Hepatocyte (in vitro differentiated cells): ENCODE measurements around the gene TMEM238L. TPM values are rescaled to one million over a fixed set of nuclear protein-coding genes. Genes with fewer than 3 reads are reported as not detected.

Experiments used
- DNase-seq: peaks from one replicate; pipeline ENCODE4 v3.0.0-alpha.2; 2016; ENCODE audit warnings: low spot score
- H2AFZ ChIP-seq: fragments of 200-600 bp; sonication (generic); 2 replicates; pipeline ENCODE4 v1.6.0; 2016; ENCODE audit warnings: antibody characterized with exemption, mild to moderate bottlenecking
- H3K27ac ChIP-seq: fragments of 200-600 bp; sonication (generic); 2 replicates; pipeline ENCODE4 v1.5.1; 2016; ENCODE audit warnings: mild to moderate bottlenecking
- H3K27me3 ChIP-seq: fragments of 200-600 bp; sonication (generic); 2 replicates; pipeline ENCODE4 v1.6.1; 2016
- H3K36me3 ChIP-seq: fragments of 200-600 bp; sonication (generic); replicated peaks from 2 replicates; pipeline ENCODE4 v1.5.1; 2016; ENCODE audit warnings: low read depth; ENCODE audit not compliant: insufficient read depth
- H3K4me1 ChIP-seq: fragments of 200-600 bp; sonication (generic); 2 replicates; pipeline ENCODE4 v1.5.1; 2016; ENCODE audit warnings: mild to moderate bottlenecking, moderate library complexity; ENCODE audit not compliant: insufficient read depth
- H3K4me2 ChIP-seq: fragments of 200-600 bp; sonication (generic); 2 replicates; pipeline ENCODE4 v1.6.0; 2016
- H3K4me3 ChIP-seq: fragments of 200-600 bp; sonication (generic); 2 replicates; pipeline ENCODE4 v1.5.1; 2016; ENCODE audit warnings: mild to moderate bottlenecking
- H3K79me2 ChIP-seq: fragments of 200-600 bp; sonication (generic); 2 replicates; pipeline ENCODE4 v1.6.0; 2017; ENCODE audit warnings: mild to moderate bottlenecking
- H3K9me2 ChIP-seq: fragments of 200-600 bp; sonication (generic); replicated peaks from 2 replicates; pipeline ENCODE4 v1.6.0; 2017; ENCODE audit warnings: mild to moderate bottlenecking; ENCODE audit not compliant: insufficient read depth
- H3K9me3 ChIP-seq: fragments of 200-600 bp; sonication (generic); 2 replicates; pipeline ENCODE4 v1.5.1; 2016; ENCODE audit warnings: low read depth, mild to moderate bottlenecking
- H4K20me1 ChIP-seq: fragments of 200-600 bp; sonication (generic); 2 replicates; pipeline ENCODE4 v1.6.0; 2016; ENCODE audit warnings: mild to moderate bottlenecking; ENCODE audit not compliant: insufficient read depth, poor library complexity, severe bottlenecking
- EZH2 ChIP-seq: fragments of 200-600 bp; sonication (generic); IDR thresholded peaks from 2 replicates; pipeline ENCODE4 v1.6.1; 2016; ENCODE audit warnings: antibody characterized with exemption, mild to moderate bottlenecking, borderline replicate concordance
- EZH2phosphoT487 ChIP-seq: fragments of 200-600 bp; sonication (generic); IDR thresholded peaks from one replicate; pipeline ENCODE4 v1.6.1; 2018; ENCODE audit warnings: antibody characterized with exemption, mild to moderate bottlenecking, low read depth, moderate library complexity; ENCODE audit not compliant: unreplicated experiment, severe bottlenecking
- WGBS: methylation state at CpG from one replicate; pipeline ENCODE4 v1.1.6; 2016; ENCODE audit warnings: low lambda C conversion rate; ENCODE audit errors: missing lambda C conversion rate; 5-methylcytosine and 5-hydroxymethylcytosine counted together
- polyA plus RNA-seq: library from polyadenylated mRNA; unstranded; fragments of >200 nt; fragmentation: Nextera tagmentation; extraction: Ambion mirVana; gene quantifications from 2 replicates; pipeline ENCODE4 v1.2.1, GENCODE V29; 2016
- total RNA-seq: library from RNA; depleted of rRNA; stranded (reverse); fragments of >200 nt; gene quantifications from 2 replicates; pipeline ENCODE4 v1.2.3, GENCODE V29; 2014
- TF ChIP-seq, protein P1 (sequence below): fragments of 200-600 bp; sonication (generic); IDR thresholded peaks from 2 replicates; pipeline ENCODE4 v1.5.1; 2016; ENCODE audit warnings: antibody characterized with exemption, mild to moderate bottlenecking; ENCODE audit not compliant: poor library complexity

Gene TMEM238L
- total and polyA plus RNA-seq, 2 experiments from 2014 or later: 1.3 to 1.5 TPM

DNA sequence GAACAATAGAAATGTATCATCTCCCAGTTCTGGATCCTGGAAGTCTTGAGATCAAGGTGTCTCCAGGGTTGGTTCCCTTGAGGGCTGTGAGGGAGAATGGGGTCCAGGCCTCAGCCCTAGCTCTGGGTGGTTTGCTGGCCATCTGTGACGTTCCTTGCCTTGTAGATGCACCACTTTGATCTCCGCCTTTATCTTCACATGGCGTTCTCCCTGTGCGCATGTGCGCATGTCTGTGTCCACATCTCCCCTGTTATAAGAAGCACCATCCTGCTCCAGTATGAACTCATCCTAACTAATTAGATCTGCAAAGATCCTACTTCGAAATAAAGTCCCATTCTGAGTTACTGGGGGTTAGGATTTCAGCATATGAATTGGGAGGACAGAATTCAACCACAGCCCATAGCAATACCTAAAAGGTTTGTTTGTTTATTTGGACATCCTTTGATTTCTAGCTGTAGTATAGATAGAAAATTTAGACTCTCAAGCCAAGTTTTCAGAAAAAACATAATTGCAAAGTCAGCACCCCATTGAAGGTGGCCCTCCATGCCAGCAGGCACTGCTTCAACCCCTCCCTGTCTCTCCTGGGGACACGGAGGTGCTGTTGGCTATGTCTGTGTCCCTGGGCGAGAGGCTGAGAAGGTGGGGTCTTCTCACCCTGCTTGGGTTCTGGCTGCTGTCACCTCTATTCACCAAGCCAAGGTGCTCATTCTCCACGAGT is 2.8 kb upstream of the TMEM238L start:
- H3K27ac ChIP-seq: no peak overlapping the region
- no peak overlapping the region for H3K4me2 ChIP-seq
- H3K9me3 ChIP-seq: no peaks in the 10 kb centered on the region
- no peaks in the 10 kb centered on the region for H4K20me1 ChIP-seq
- no peaks in the 10 kb centered on the region for H3K4me1 ChIP-seq
- no peak overlapping the region for H2AFZ ChIP-seq
- H3K4me3 ChIP-seq: no peak overlapping the region
- no peaks in the 10 kb centered on the region for H3K27me3 ChIP-seq
- TF ChIP-seq EZH2phosphoT487 (no peak), EZH2 (no peak)
- TF ChIP-seq, protein P1, sequence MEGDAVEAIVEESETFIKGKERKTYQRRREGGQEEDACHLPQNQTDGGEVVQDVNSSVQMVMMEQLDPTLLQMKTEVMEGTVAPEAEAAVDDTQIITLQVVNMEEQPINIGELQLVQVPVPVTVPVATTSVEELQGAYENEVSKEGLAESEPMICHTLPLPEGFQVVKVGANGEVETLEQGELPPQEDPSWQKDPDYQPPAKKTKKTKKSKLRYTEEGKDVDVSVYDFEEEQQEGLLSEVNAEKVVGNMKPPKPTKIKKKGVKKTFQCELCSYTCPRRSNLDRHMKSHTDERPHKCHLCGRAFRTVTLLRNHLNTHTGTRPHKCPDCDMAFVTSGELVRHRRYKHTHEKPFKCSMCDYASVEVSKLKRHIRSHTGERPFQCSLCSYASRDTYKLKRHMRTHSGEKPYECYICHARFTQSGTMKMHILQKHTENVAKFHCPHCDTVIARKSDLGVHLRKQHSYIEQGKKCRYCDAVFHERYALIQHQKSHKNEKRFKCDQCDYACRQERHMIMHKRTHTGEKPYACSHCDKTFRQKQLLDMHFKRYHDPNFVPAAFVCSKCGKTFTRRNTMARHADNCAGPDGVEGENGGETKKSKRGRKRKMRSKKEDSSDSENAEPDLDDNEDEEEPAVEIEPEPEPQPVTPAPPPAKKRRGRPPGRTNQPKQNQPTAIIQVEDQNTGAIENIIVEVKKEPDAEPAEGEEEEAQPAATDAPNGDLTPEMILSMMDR: no peak
- DNase-seq: no peak
- no peaks in the 10 kb centered on the region for H3K9me2 ChIP-seq
- WGBS: 80% methylated on average over 9 of the region's 9 CpGs
- no peaks in the 10 kb centered on the region for H3K79me2 ChIP-seq
- no peaks in the 10 kb centered on the region for H3K36me3 ChIP-seq

DNA sequence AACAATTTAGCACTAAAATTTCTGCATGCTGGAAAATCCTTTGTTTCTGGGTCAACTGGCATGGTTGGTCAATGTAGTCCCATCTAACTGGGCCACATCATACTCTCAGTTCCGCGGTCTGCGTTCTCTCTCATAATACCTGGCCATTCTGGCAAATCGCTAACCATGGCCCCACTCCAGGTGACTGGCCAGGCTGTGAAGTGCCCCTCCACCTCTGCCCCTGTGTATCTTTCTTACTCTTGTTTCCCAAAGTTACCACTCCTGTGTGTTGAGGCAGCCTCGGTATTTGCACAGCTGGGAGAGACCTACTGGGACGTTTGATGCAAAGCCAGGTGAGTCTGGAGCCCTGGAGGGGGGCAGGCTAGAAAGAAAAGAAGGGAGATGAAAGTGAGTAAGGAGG is 2.0 kb upstream of the TMEM238L start:
- DNase-seq: no peak
- Histone ChIP-seq H3K4me3 (no peak overlapping the region), H3K27me3 (no peaks in the 10 kb centered on the region), H4K20me1 (no peaks in the 10 kb centered on the region), H2AFZ (no peak overlapping the region), H3K79me2 (no peaks in the 10 kb centered on the region), H3K9me3 (no peaks in the 10 kb centered on the region), H3K4me2 (no peak overlapping the region), H3K4me1 (no peaks in the 10 kb centered on the region), H3K9me2 (no peaks in the 10 kb centered on the region), H3K27ac (no peak overlapping the region), H3K36me3 (no peaks in the 10 kb centered on the region)
- 91% methylated on average over 6 of the region's 6 CpGs for WGBS
- TF ChIP-seq EZH2 (no peak), EZH2phosphoT487 (no peak)
- TF ChIP-seq, protein P1: no peak

DNA sequence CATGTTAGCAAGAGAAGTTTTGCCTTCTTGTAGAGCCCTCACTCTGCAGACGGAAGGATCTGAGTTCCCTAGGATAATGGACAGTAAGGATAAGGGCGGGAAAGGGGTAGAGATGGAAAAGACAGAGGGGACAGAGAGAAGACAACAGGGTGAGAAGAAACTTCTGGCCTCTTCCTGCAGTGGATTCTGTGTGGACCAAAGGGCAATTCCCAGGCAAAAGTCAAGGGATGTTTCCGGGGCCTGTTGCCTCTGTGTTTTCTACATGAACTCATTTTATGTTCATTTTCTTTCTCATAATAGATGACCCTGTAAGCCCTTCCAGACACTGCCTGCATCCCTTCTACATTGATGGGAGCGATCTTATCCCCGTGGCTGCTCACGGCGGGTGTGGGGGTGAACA is 647 bp upstream of the TMEM238L start:
- 95% methylated on average over 7 of the region's 7 CpGs for WGBS
- no peak overlapping the region for H3K27ac ChIP-seq
- no peaks in the 10 kb centered on the region for H3K9me2 ChIP-seq
- no peaks in the 10 kb centered on the region for H3K27me3 ChIP-seq
- no peaks in the 10 kb centered on the region for H3K36me3 ChIP-seq
- H3K79me2 ChIP-seq: no peaks in the 10 kb centered on the region
- H3K4me3 ChIP-seq: no peak overlapping the region
- no peak overlapping the region for H3K4me2 ChIP-seq
- no peak for DNase-seq
- TF ChIP-seq, protein P1: no peak
- TF ChIP-seq EZH2: no peak
- TF ChIP-seq EZH2phosphoT487: no peak
- no peaks in the 10 kb centered on the region for H3K9me3 ChIP-seq
- peaks cover 3% of the 10 kb centered on the region for H3K4me1 ChIP-seq
- no peak overlapping the region for H2AFZ ChIP-seq
- no peaks in the 10 kb centered on the region for H4K20me1 ChIP-seq
